Sigmoid colon (tissue), 3 donors: ENCODE results near the gene SLC25A24.

Experiments
- CTCF ChIP-seq, 4 experiments: fragments of 450-650 bp in 3 of 4; fragments of 200-600 bp in 1 of 4; IDR thresholded peaks; one replicate each; pipeline ENCODE4 v1.5.1; 2016 to 2019; ENCODE audit warnings: antibody characterized with exemption in 4 of 4, mild to moderate bottlenecking in 3 of 4, moderate library complexity in 2 of 4
- POLR2A ChIP-seq, 2 donors: fragments of 450-650 bp; IDR thresholded peaks; one replicate each; pipeline ENCODE4 v1.6.1; 2016; ENCODE audit warnings: antibody characterized with exemption in 2 of 2, mild to moderate bottlenecking in 2 of 2, moderate library complexity in 2 of 2

GRCh38 chr1:108084866-108085477 lies 115.2 kb downstream of the SLC25A24 start:
- TF ChIP-seq CTCF (IDR thresholded peaks at IDR 0.05): no peak
- TF ChIP-seq POLR2A (IDR thresholded peaks at IDR 0.05): no peak
